NCI-H2029 (cell line): Measurements from ENCODE around the gene ARID5A.
"Not testable (repeated sequence)": the region's sequence is repeated elsewhere in the genome, so short reads cannot be mapped to it uniquely, and the experiment has no call there.

ENCODE experiments used
- DNase-seq: peaks from one replicate; lab custom pipeline; 2025; lab: John Stamatoyannopoulos, UW

Gene ARID5A, protein sequence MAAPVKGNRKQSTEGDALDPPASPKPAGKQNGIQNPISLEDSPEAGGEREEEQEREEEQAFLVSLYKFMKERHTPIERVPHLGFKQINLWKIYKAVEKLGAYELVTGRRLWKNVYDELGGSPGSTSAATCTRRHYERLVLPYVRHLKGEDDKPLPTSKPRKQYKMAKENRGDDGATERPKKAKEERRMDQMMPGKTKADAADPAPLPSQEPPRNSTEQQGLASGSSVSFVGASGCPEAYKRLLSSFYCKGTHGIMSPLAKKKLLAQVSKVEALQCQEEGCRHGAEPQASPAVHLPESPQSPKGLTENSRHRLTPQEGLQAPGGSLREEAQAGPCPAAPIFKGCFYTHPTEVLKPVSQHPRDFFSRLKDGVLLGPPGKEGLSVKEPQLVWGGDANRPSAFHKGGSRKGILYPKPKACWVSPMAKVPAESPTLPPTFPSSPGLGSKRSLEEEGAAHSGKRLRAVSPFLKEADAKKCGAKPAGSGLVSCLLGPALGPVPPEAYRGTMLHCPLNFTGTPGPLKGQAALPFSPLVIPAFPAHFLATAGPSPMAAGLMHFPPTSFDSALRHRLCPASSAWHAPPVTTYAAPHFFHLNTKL

DNA sequence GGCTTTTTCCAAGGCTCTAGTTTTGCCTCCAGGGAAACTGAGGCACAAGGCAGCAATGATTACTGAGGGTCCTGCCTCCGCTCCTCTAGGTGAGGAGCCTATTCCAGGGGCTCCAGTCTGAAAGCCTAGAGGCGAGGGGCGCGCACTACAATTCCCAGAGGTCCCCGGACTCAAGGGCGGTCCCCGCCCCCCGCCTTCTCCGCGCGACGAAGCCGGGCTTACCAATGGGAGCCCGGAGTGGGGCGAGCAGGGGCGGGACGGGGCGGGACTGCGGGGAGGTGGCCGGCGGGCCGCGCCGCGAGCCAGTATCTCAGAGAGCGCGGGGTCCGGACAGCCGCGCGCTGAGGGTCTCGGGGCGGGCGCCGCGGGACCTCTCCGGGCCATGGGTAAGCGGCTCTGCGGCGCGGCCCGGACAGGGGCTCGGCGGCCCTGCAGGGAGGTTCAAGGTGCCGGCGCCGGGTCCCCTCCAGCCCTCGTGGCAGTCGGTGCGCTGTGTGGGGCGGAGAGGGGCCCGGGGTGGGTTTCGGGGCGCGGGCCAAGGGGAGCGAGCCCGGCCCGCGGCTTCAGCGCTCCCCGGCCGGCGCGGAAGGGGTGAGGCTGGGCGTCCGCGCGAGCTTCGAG lies at the start of gene ARID5A:
Gene ARID5A (plus strand): TSS at position 308 of the 621 bp plus-strand sequence. CDS start 75 bp downstream, at position 383.
- peak; percentile 71 for DNase-seq

DNA sequence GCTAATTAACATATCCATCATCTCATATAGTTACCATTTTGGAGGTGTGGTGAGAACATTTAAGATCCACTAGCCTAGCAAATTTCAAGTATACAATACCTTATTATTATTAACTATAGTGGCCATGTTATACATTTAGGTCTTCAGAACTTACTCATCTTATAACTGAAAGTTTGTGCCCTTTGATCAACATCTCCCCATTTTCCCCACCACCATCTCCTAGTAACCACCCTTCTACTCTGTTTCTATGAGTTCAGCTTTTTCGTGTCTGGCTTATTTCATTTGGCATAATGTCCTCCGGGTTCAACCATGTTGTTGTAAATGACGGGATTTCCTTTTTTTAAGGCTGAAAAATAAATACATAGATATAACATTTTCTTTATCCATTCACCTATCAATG lies 47.3 kb upstream of the ARID5A start:
- DNase-seq = no peak

DNA sequence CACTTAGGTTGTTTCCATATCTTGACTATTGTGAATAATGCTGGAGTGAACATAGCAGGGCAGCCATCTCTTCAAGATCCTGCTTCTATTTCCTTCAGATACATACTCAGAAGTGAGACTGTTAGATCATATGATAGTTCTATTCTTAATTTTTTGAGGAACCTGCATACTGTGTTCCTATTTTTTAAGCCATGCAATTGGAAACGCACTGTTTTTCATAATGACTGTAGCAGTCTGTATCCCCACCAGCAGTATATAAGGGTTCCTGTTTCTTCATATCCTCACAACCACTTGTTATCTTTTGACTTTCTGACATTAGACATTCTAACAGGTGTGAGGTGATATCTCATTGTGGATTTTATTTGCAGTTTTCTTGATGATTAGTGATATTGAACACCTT lies 46.9 kb upstream of the ARID5A start:
- DNase-seq = no peak

DNA sequence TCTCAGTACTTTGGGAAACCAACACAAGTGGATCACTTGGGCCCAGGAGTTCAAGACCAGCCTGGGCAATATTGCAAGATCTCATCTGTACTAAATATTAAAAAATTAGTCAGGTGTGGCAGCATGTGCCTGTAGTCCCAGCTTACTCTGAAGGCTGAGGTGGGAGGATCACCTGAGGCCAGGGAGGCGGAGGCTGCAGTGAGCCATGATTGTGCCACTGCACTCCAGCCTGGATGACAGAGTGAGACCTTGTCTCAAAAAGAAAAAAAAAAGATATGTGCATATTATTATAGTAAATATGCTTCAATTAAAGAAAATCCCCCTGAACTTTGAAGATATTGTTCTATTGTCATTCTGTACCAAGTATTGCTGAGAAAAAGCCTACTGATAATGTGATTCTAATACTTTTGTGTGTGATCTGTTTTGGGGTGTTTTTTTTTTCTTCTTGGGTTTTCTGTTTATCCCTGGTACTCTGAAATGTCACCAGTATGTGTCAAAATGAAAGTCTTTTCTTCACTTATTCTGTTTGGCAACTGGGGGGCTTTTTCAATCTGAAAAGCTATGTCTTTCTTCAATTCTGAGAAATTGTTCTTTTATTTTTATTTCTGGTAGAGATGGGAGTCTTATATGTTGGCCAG lies 44.6 kb upstream of the ARID5A start:
- DNase-seq = no peak

DNA sequence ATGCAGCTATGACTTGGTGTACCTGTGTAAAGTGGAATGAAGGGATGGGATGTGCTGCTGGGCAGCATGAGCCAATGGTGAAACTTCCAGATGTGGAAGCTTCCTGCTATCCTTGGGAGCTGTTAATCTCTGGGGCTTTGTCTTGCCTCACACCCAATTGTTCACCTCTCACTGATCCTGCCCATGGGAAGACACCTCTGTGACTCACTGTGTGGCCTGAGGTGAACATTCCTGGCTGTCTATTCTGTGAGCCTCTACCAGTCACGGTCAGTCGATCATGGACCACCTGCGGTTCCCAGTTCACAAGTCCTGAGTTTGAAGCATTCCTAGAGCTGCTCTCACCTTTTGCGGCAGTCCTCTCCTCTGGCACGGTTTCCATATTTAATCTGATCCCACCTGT lies 43.5 kb upstream of the ARID5A start:
- DNase-seq = no peak

DNA sequence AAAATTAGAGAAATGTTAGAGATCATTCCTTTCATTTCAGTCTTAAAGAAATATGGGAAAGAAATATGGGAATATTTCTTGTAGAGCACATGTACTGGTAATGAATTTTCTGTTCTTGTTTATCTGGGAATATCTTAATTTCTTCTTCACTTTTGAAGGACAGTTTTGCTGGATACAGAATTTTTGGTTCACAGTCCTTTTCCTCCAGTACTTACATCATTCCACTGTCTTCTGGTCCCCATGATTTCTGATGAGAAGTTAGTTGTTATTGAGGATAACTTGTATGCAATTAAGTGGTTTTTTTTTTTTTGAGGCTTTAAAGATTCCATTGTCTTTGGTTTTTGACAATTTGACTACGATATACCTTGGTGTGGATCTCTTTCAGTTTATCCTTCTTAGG lies 42.4 kb upstream of the ARID5A start:
- DNase-seq = no peak

DNA sequence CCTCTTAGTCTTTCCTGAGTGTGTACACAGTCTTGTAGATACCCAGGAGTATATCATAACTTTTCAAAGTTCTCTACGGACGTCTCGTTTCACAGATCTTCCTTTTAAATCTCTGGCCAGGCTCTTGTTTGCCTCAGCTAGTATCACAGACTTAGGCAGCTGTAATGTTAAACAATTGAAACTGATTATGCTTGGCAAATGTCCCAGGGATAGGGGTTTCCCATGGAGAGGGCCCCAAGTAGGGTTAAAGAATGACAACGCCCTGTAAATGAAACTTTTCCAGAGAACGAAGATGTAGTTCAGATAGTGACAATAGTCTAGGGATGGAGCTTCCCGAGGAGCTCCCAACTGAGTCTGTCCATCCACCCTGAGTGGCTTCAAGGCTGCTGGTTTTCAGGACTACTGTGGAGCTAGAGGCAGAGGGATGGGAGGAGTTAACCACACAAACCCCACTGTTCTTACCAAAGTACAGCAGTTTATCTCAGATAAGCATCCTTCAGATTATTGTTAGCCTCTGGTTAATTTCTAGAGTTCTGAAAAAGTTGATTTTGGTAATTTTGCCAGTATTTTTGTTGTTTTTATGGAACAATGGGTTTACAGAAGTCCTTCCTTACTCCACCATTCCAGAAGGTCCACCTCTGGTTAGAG lies 40.4 kb upstream of the ARID5A start:
- no peak for DNase-seq

DNA sequence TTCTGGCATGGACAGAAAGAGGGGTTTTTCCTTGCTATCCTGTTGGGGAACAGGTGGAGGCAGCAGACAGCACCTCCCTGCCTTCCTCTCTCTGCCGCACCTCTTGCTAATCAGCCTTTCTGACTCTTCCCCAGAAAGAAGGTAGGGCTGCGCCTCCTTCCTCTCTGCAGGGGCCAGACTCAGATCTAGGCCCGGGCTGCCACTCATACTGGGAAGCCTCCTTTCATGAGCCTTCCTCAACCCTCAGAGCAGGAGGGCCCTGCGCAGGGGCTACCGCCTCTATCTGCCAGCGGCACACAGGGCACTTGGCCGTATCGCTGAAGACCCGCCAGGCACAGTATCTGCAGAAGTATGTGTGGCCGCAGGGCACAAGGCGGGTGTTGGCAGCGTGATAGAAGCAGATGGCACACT lies 38.5 kb upstream of the ARID5A start:
- no peak for DNase-seq

DNA sequence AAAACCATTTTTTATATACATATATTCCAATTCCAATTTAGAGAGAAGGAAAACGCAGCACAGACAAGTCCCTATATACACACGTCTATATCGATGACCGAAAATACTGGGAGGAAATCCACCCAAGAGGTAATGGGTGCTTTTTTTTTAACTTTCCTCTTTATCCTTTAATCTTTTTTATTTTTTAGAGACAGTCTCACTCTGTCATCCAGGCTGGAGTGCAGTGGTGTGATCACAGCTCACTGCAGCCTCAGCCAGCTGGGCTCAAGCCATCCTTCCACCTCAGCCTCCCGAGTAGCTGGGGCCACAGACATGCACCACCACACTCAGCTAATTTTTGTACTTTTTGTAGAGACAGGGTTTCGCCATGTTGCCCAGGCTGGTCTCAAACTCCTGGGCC lies 37.9 kb upstream of the ARID5A start:
- DNase-seq = not testable (repeated sequence)

DNA sequence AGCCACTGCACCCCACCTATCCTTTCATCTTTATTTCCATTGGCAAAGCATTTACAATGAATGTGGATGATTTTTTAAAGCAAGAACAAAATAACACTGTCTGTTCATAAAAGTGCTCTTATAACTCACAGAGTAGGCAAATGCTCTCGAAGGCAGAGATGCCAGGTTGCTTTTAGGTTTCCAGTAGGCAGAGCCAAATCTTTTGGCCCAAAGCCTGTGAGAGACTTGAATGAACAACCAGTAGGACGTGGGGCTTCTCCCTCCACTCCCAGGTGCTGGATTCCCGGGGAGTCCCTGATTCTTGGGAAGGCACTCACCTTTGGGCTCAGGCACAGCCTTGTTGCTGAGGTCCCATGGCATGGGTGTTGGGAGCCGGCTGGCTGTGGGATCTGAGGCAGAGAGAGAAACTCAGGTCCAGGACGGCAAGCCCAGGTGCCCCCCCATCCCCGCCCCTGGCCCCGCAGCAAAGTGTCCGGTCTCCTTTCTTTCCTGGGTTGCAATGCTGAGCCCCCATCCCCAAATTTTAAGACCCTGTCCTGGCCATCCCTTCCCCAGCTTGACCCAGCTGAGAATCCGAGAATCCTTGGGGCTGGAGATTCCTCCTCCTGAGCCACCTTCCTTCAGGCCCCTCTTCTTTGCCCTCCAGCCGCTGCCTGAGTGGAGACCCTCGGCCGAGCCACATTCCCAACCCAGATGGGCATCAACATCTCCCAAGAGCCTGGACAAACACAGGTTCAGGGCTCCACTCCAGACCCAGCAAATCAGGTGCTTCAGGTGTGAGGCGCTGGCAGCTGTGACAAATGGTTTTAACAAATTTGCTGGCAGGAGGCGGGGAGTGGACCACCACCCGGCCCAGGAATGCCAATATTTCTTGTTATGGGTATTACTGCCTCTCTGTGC lies 37.2 kb upstream of the ARID5A start:
- DNase-seq = no peak

DNA sequence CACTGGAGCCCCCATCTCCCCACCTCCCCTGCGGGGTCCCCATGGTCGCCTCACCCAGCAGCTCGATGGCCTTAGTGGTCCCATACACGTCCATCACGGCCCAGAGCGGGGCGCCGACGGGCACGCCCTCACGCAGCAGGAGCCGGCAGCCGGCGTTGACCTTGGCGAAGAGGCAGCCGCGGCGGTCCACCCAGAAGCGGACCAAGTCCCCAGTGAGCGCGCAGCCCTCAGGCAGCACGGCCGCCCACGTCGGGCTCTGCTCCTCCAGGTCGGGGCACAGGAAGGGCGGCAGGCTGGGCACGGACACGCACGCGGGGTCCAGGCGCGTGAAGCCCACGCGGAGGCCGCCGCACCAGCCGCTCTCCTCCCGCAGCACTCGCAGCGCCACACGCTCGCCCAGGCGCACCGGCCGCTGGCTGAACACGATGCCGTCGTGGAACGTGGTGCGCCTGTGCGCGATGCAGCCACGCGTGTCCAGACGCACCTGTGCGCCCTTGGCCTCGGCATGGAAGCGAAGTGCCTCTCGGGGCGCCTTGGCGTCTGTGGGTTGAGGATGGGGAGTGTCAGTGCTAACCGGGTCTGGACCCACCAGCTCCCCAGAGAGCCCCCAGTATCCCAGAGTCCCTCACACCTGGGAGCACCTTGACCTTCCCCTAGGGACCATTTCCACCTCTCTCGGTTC lies 36.0 kb upstream of the ARID5A start:
- no peak for DNase-seq

DNA sequence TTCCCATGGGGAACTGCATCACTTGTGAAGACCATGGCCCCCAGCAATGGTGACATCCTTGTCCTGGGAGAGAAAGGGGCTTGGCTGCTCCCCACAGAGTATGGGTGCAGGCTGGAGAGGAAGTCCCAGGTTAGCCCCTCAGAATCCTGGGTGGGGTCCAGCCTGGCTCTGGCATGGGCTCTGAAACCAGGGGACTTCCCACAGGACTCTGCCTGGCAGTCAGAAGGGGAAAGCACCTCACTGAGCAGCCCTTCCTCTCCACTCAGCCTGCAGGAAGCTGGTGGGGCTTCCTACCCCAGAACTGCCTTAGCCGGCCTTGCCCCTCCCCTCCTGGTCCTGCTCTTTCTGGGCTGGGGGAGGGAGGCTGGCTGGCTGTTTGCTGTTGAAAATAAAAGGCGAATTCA lies 35.1 kb upstream of the ARID5A start:
- DNase-seq = no peak

DNA sequence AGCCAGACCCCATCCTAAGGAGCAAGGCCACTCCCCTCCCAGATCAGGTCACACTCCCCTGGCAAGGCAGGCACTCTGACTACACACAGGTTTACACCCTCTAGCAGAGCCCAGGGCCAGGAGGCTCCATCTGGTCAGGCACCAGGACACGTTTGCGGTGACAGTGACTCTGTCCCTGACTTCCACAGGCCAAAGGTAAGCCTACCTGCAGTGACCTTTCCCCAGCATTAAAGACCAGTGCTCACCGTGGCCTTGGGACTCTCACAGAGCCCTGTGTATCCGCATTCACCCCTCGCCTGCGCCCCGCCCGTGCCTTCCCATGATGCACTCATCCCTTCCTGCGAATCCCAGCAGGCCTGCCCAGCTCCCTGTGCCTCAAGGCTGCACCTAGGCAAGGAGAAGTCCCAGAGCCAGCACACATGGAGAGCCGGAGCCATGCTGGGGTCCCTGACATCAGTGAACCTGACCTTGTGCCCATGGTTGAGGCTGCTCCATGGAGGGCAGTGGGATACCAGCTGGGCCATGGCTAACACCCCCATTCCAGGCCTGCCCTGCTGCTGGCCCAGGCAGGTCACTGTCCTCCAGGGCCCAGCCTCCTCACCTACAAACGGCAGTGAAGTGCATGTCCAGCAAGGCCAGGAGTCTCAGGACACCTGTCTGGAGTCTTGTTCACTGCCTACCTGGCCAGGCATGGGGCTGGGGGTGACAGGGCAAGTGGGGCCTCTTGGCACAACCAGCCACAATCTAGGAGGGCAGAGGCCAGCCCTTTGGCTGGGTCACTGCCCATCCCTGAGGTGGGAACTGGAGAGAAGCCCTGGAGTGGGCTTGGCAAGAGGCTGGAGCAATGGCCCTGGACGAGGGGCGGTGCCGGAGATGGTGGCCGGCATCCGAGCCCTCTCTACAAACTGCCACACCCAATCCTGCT lies 34.4 kb upstream of the ARID5A start:
- DNase-seq = no peak

DNA sequence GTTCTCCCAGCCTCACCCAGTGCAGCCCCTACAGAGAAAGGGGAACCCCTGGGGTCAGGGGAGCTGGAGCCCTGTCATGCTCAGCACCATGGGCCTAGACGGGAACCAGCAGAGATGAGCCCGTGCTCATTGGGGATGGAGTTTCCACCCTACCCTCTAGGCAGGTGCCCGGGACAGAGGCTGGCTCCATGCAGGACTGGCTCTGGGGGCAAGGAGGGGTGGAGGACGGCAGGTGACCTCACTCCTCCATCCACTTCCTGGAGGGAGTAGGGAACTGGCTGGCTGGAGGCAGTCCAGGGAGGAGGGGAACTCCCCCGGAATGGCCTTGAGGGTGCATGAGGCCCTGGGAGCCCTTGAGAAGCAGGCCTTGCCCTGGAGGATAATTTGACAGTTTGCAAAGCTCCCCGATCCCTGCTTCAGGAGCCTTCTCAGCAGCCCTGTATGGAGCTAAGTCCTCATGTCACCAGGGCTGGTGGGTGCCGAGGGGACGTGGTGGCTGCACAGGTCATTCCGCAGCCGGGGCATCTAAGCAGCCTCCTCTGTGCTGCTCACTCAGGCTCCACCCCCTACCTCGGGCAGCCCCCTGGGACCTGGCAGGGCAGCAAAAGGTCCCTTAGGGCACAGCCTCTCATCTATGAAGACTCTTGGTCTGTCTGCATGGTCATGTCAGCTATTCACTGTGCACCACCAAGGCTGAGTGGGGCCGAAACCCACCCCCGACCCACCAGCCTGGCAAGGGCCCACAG lies 33.5 kb upstream of the ARID5A start:
- DNase-seq = no peak

DNA sequence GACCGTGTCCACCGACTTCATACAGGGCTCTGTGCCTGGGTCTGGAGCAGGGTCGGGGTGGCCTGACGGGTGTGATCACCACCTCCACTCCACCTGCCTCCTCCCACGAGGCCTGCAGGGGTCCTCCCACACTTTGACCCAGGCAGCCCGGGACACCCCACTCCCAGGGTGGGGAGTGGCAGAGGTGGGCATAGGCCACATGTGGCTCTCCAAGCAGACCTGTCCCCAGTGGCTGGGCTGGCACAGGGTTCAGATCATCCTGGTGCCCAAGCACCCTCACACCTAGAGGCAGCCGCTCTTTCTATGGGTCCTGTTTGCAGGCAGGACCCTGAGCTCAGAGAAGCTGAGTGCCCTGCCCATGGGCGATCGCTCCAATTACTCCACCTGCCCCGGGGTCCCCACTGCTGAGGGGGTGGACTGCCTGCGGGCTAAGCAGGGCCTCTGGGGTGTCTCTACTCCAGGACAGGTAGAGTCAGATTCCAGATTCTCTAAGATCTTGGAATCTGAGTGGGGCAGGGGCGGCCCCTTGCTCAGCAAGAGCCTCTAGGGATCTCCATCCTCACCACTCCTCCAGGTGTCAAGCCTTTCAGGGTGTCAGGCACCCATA lies 32.8 kb upstream of the ARID5A start:
- DNase-seq = no peak

DNA sequence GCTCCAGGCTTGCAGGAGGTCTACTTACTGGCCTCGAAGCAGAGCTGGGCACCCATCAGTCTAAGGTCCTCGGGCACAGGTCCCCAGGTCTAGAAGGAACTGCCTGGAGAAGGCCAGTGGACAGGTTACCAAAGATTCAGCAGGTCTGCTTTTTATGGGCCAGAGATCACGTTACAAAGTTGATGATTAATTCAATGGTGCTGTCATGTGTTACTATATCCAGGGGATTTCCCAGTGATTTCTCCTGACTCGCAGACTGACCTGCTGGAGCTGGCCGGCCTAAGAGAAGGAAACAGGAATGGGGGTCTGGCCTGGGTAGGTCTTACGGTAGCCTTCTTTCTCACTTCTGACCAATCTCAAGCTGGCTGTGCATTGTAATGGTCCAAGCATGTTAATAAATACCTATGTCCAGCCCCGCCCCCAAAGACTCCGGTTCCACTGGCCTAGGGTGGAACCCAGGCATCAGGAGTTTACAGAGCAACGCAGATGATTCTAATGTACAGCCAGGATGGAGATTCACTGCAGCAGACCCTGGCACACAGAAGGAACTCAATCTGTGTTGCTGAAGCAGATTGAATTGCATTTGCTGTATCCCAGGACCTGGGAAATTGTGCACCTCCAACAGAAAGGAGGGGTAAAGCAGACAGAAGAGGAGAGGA lies 31.2 kb upstream of the ARID5A start, which contains the start of gene NEURL3:
Gene NEURL3 (minus strand): TSS at position 127 of the 659 bp plus-strand sequence. CDS start 71 bp downstream, at position 56.
- no peak for DNase-seq

DNA sequence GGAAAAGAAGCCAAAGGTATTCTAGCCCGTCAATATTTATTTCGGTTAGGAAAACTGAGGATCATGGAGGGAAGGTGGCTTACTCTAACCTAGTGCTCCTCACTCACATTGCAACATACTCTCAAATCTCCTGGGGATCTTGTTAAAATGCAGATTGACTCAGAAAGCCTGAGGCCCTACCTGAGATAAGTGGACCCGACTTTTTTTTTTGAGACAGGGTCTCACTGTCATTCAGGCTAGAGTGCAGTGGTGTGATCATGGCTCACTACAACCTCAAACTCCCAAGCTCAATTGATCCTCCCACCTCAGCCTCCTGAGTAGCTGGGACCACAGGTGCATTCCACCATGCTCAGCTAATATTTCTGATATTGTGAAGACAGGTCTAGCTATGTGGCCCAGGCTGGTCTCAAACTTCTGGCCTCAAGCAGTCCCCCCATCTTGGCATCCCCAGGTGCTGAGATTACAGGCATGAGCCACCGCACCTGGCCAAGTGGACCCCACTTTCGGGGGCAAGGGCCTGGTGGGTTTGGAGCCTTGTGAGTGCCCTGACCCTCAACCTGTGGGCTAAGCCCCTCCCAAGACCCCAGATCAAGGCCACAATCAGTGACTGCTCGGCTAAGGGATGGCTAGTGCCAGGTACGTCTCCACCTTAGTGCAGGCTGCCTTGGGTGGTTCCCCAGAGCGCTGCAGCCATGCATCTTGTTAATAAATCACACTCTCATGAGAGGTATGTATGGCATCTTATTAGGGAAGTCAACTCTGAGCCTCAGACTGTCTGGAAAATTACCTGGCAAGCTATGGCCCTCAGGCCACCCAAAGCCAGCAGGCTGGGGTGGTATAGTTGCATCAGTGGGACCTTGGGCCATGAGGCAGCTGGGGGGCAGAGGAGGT lies 30.3 kb upstream of the ARID5A start:
- no peak for DNase-seq
